K562 (cell line): Measurements from ENCODE around the gene C21orf58. TPM values are rescaled to one million over a fixed set of nuclear protein-coding genes. Genes with fewer than 3 reads are reported as not detected.
A peak's percentile ranks its signal among the peaks of the same experiment; 100 is the strongest.

Experiments used
- CBX3 ChIP-seq, 2 experiments: IDR thresholded peaks; 1 replicate in 1 of 2; 2 replicates in 1 of 2; pipeline ENCODE4 v1.6.1; 2012; ENCODE audit warnings: inconsistent platforms in 2 of 2, low read length in 2 of 2, borderline replicate concordance in 1 of 2, control low read depth in 1 of 2
- FOXA3 ChIP-seq, 2 experiments: fragments of 450-650 bp in 1 of 2; sonication (generic) in 1 of 2; formaldehyde crosslinking; IDR thresholded peaks in 1 of 2; conservative IDR thresholded peaks in 1 of 2; 2 replicates each; pipeline versions ENCODE4 v1.4.0 to v1.8.0; 2020 to 2022; ENCODE audit warnings: mild to moderate bottlenecking in 2 of 2, missing genetic modification reagents in 1 of 2
- MECOM ChIP-seq: fragments of 250-450 bp; sonication (Bioruptor Pico); IDR thresholded peaks from 2 replicates; pipeline ENCODE4 v1.8.0; 2022; ENCODE audit warnings: inconsistent platforms
- MTF1 ChIP-seq: fragments of 250-450 bp; sonication (Bioruptor Pico); IDR thresholded peaks from 2 replicates; pipeline ENCODE4 v1.9.0; 2021; ENCODE audit warnings: moderate library complexity, mild to moderate bottlenecking, inconsistent platforms, borderline replicate concordance
- RBM14 ChIP-seq: fragments of 200-400 bp; formaldehyde crosslinking; IDR thresholded peaks from 2 replicates; pipeline ENCODE4 v1.6.1; 2018; ENCODE audit warnings: low read depth, mild to moderate bottlenecking, low read length, moderate library complexity, borderline replicate concordance; ENCODE audit not compliant: insufficient read depth
- SAFB2 ChIP-seq: fragments of 200-400 bp; formaldehyde crosslinking; IDR thresholded peaks from 2 replicates; pipeline ENCODE4 v1.6.1; 2018; ENCODE audit warnings: borderline replicate concordance, low read length, low read depth, moderate library complexity; ENCODE audit not compliant: severe bottlenecking
- YY1 ChIP-seq, 3 experiments: IDR thresholded peaks; 2 replicates each; pipeline ENCODE4 v1.6.1; 2011; ENCODE audit warnings: low read length in 2 of 3, mild to moderate bottlenecking in 2 of 3, moderate library complexity in 2 of 3, borderline replicate concordance in 1 of 3, control low read depth in 1 of 3, low read depth in 1 of 3; ENCODE audit not compliant: insufficient read depth in 3 of 3, insufficient replicate concordance in 2 of 3, control insufficient read depth in 1 of 3, insufficient read length in 1 of 3; ENCODE audit errors: extremely low read depth in 1 of 3
- ZNF583 ChIP-seq: fragments of 250-450 bp; sonication (Bioruptor Pico); IDR thresholded peaks from 2 replicates; pipeline ENCODE4 v1.4.0; 2020
- ZSCAN32 ChIP-seq: fragments of 450-650 bp; formaldehyde crosslinking; IDR thresholded peaks from 2 replicates; pipeline ENCODE4 v1.4.0; 2020; ENCODE audit warnings: mild to moderate bottlenecking, moderate library complexity
- polyA plus RNA-seq, 8 experiments: library from polyadenylated mRNA; depleted of rRNA in 4 of 8; stranded (reverse) in 5 of 8; unstranded in 3 of 8; fragments of >200 nt; fragmentation: Nextera tagmentation in 2 of 8; fragmentation: Illumina TruSeq in 1 of 8; extraction: Ambion mirVana in 2 of 8; extraction: Trizol in 1 of 8; gene quantifications; 2 replicates each; pipeline versions ENCODE4 v1.2.1 to v1.2.3, GENCODE V29; 2011 to 2014; ENCODE audit warnings: inconsistent platforms in 1 of 8, missing spikeins in 1 of 8
- total RNA-seq, 7 experiments: library from RNA; depleted of rRNA in 6 of 7; stranded (reverse); fragments of >200 nt in 6 of 7; fragmentation: Illumina TruSeq in 2 of 7; extraction: Trizol in 2 of 7; gene quantifications; 2 replicates each; pipeline versions ENCODE4 v1.2.1 to v1.2.3, GENCODE V29; 2011 to 2021; ENCODE audit warnings: low replicate concordance in 1 of 7
- TF ChIP-seq, protein P1 (sequence below): fragments of 250-450 bp; sonication (Bioruptor Pico); IDR thresholded peaks from 2 replicates; pipeline ENCODE4 v1.4.0; 2020
- TF ChIP-seq, protein P2 (sequence below): fragments of 250-450 bp; sonication (Bioruptor Pico); IDR thresholded peaks from 2 replicates; pipeline ENCODE4 v1.8.0; 2021; ENCODE audit warnings: borderline replicate concordance, mild to moderate bottlenecking, moderate library complexity; ENCODE audit not compliant: poor library complexity, severe bottlenecking
- TF ChIP-seq, protein P3 (sequence below): fragments of 450-650 bp; IDR thresholded peaks from 2 replicates; pipeline ENCODE4 v1.7.1; 2018; ENCODE audit warnings: mild to moderate bottlenecking, low read depth; ENCODE audit not compliant: partially characterized antibody
- TF ChIP-seq, protein P4 (sequence below): sonication (generic); formaldehyde crosslinking; IDR thresholded peaks from 2 replicates; pipeline ENCODE4 v1.8.0; 2023; ENCODE audit warnings: mild to moderate bottlenecking, missing genetic modification reagents

The C21orf58 gene
- total and polyA plus RNA-seq, 9 of the 15 experiments (the other 6 are each of a cell fraction or from before 2014, with no cell fraction given) = 1.2 to 30.5 (median 12.4) TPM

DNA sequence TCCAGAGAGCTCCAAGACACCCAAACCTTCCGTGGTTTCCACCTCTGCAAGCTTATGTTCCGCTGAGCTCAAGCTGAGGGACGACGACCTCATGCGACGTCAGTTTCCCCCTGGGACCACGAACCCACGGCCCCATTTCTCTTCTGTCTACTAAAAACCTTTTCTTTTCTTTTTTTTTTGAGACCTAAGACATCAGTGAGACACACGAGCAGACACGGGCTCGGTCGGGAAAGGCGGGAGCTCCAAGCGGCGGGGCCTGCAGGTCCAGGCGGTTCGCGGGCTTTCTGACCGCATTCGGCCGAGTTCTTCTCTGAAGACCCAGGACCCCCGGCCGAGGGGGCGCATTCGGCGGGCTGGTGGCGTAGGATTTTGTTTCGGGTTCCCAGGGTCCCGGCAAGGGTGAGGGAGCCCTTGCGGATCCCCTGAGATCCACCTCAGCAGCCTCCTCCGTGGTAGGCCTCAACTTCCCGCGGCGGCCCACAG, 402 bp downstream of the C21orf58 start (continued):
- TF ChIP-seq, protein P1, sequence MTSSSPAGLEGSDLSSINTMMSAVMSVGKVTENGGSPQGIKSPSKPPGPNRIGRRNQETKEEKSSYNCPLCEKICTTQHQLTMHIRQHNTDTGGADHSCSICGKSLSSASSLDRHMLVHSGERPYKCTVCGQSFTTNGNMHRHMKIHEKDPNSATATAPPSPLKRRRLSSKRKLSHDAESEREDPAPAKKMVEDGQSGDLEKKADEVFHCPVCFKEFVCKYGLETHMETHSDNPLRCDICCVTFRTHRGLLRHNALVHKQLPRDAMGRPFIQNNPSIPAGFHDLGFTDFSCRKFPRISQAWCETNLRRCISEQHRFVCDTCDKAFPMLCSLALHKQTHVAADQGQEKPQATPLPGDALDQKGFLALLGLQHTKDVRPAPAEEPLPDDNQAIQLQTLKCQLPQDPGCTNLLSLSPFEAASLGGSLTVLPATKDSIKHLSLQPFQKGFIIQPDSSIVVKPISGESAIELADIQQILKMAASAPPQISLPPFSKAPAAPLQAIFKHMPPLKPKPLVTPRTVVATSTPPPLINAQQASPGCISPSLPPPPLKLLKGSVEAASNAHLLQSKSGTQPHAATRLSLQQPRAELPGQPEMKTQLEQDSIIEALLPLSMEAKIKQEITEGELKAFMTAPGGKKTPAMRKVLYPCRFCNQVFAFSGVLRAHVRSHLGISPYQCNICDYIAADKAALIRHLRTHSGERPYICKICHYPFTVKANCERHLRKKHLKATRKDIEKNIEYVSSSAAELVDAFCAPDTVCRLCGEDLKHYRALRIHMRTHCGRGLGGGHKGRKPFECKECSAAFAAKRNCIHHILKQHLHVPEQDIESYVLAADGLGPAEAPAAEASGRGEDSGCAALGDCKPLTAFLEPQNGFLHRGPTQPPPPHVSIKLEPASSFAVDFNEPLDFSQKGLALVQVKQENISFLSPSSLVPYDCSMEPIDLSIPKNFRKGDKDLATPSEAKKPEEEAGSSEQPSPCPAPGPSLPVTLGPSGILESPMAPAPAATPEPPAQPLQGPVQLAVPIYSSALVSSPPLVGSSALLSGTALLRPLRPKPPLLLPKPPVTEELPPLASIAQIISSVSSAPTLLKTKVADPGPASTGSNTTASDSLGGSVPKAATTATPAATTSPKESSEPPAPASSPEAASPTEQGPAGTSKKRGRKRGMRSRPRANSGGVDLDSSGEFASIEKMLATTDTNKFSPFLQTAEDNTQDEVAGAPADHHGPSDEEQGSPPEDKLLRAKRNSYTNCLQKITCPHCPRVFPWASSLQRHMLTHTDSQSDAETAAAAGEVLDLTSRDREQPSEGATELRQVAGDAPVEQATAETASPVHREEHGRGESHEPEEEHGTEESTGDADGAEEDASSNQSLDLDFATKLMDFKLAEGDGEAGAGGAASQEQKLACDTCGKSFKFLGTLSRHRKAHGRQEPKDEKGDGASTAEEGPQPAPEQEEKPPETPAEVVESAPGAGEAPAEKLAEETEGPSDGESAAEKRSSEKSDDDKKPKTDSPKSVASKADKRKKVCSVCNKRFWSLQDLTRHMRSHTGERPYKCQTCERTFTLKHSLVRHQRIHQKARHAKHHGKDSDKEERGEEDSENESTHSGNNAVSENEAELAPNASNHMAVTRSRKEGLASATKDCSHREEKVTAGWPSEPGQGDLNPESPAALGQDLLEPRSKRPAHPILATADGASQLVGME (CRISPR knock-in tag) = 0 out of 2 replicates have a peak, but pooled peaks have one; percentile 34
- TF ChIP-seq ZNF583 (CRISPR knock-in tag) (0 out of 2 replicates have a peak, but pooled peaks have one; percentile 40), YY1 (IDR thresholded peaks at IDR 0.05; ENCODE audit: borderline replicate concordance in 1 of 3, control insufficient read depth in 1 of 3, extremely low read depth in 1 of 3, insufficient read depth in 3 of 3, insufficient read length in 1 of 3, insufficient replicate concordance in 2 of 3, low read depth in 1 of 3, low read length in 2 of 3) (no peak), ZSCAN32 (peak; percentile 52; the same call in 1 of the 2 replicates), MECOM (CRISPR knock-in tag) (no peak), SAFB2 (no peak), RBM14 (0 out of 2 replicates have a peak, but pooled peaks have one; percentile 35), MTF1 (CRISPR knock-in tag) (0 out of 2 replicates have a peak, but pooled peaks have one; percentile 53), CBX3 (IDR thresholded peaks at IDR 0.05; ENCODE audit: borderline replicate concordance in 1 of 2, low read length in 2 of 2) (peak in 1 of 2 experiments; percentile 11; a peak in 1 of 3 replicates), FOXA3 (CRISPR knock-in tag; conservative IDR thresholded peaks at IDR 0.05 in 1 of 2, IDR thresholded peaks at IDR 0.05 in 1 of 2) (no peak)
- TF ChIP-seq, protein P2, sequence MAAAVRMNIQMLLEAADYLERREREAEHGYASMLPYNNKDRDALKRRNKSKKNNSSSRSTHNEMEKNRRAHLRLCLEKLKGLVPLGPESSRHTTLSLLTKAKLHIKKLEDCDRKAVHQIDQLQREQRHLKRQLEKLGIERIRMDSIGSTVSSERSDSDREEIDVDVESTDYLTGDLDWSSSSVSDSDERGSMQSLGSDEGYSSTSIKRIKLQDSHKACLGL = no peak
- TF ChIP-seq, protein P3, sequence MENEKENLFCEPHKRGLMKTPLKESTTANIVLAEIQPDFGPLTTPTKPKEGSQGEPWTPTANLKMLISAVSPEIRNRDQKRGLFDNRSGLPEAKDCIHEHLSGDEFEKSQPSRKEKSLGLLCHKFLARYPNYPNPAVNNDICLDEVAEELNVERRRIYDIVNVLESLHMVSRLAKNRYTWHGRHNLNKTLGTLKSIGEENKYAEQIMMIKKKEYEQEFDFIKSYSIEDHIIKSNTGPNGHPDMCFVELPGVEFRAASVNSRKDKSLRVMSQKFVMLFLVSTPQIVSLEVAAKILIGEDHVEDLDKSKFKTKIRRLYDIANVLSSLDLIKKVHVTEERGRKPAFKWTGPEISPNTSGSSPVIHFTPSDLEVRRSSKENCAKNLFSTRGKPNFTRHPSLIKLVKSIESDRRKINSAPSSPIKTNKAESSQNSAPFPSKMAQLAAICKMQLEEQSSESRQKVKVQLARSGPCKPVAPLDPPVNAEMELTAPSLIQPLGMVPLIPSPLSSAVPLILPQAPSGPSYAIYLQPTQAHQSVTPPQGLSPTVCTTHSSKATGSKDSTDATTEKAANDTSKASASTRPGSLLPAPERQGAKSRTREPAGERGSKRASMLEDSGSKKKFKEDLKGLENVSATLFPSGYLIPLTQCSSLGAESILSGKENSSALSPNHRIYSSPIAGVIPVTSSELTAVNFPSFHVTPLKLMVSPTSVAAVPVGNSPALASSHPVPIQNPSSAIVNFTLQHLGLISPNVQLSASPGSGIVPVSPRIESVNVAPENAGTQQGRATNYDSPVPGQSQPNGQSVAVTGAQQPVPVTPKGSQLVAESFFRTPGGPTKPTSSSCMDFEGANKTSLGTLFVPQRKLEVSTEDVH = no peak
- TF ChIP-seq, protein P4, sequence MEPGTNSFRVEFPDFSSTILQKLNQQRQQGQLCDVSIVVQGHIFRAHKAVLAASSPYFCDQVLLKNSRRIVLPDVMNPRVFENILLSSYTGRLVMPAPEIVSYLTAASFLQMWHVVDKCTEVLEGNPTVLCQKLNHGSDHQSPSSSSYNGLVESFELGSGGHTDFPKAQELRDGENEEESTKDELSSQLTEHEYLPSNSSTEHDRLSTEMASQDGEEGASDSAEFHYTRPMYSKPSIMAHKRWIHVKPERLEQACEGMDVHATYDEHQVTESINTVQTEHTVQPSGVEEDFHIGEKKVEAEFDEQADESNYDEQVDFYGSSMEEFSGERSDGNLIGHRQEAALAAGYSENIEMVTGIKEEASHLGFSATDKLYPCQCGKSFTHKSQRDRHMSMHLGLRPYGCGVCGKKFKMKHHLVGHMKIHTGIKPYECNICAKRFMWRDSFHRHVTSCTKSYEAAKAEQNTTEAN (CRISPR knock-in tag) = no peak
